A673 (cell line): ENCODE data around the gene MAG.

Source experiments
- EZH2 ChIP-seq: fragments of 200-600 bp; sonication (generic); IDR thresholded peaks from 2 replicates; pipeline ENCODE4 v1.6.1; 2017; ENCODE audit warnings: borderline replicate concordance, low read depth, mild to moderate bottlenecking, mixed read lengths, antibody characterized with exemption, low read length; ENCODE audit not compliant: poor library complexity, severe bottlenecking
- TF ChIP-seq, protein P1 (sequence below): fragments of 300-800, 200-600 bp; sonication (generic); conservative IDR thresholded peaks from 2 replicates; pipeline ENCODE4 v1.5.1; 2017; ENCODE audit warnings: low read depth, mild to moderate bottlenecking, antibody characterized with exemption, low read length, moderate library complexity, mixed read lengths

GRCh38 chr19:35271546-35271945, 20.4 kb upstream of the MAG start:
- TF ChIP-seq, protein P1, sequence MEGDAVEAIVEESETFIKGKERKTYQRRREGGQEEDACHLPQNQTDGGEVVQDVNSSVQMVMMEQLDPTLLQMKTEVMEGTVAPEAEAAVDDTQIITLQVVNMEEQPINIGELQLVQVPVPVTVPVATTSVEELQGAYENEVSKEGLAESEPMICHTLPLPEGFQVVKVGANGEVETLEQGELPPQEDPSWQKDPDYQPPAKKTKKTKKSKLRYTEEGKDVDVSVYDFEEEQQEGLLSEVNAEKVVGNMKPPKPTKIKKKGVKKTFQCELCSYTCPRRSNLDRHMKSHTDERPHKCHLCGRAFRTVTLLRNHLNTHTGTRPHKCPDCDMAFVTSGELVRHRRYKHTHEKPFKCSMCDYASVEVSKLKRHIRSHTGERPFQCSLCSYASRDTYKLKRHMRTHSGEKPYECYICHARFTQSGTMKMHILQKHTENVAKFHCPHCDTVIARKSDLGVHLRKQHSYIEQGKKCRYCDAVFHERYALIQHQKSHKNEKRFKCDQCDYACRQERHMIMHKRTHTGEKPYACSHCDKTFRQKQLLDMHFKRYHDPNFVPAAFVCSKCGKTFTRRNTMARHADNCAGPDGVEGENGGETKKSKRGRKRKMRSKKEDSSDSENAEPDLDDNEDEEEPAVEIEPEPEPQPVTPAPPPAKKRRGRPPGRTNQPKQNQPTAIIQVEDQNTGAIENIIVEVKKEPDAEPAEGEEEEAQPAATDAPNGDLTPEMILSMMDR = no peak
- no peak for TF ChIP-seq EZH2
